RWPE2 (cell line): ENCODE results near the gene PRR18.

Experiments
- ATAC-seq: fragments of 200-7000 bp; cut with Tn5 transposase; 3 replicates; pipeline ENCODE4 v1.9.1; 2021; ENCODE audit warnings: low read depth
- DNase-seq: peaks from one replicate; pipeline ENCODE4 v3.0.0-alpha.2; 2020; ENCODE audit warnings: low spot score
- H3K27ac ChIP-seq: fragments of 450-650 bp; 2 replicates; pipeline ENCODE4 v1.5.1; 2017; ENCODE audit warnings: mild to moderate bottlenecking; ENCODE audit not compliant: poor library complexity, severe bottlenecking
- H3K27me3 ChIP-seq: fragments of 250-450 bp; sonication (Bioruptor Pico); 2 replicates; pipeline ENCODE4 v1.5.1; 2021; ENCODE audit warnings: mild to moderate bottlenecking, moderate library complexity; ENCODE audit not compliant: insufficient read depth, poor library complexity, severe bottlenecking
- H3K36me3 ChIP-seq: fragments of 250-450 bp; sonication (Bioruptor Pico); 2 replicates; pipeline ENCODE4 v1.5.1; 2020; ENCODE audit warnings: low read depth, mild to moderate bottlenecking, moderate library complexity
- H3K4me1 ChIP-seq: fragments of 250-450 bp; sonication (Bioruptor Pico); 2 replicates; pipeline ENCODE4 v1.5.1; 2021; ENCODE audit warnings: mild to moderate bottlenecking, moderate library complexity; ENCODE audit not compliant: insufficient read depth, poor library complexity, severe bottlenecking
- H3K4me3 ChIP-seq: fragments of 250-450 bp; sonication (Bioruptor Pico); 2 replicates; pipeline ENCODE4 v1.5.1; 2021; ENCODE audit warnings: mild to moderate bottlenecking, moderate library complexity; ENCODE audit not compliant: severe bottlenecking
- H3K9me3 ChIP-seq: fragments of 250-450 bp; sonication (Bioruptor Pico); 2 replicates; pipeline ENCODE4 v1.5.1; 2021; ENCODE audit warnings: mild to moderate bottlenecking, moderate library complexity; ENCODE audit not compliant: severe bottlenecking
- TF ChIP-seq, protein P1 (sequence below): fragments of 450-650 bp; IDR thresholded peaks from one replicate; pipeline ENCODE4 v1.5.1; 2017; ENCODE audit warnings: mild to moderate bottlenecking, moderate library complexity; ENCODE audit not compliant: poor library complexity, severe bottlenecking

PRR18 gene

DNA sequence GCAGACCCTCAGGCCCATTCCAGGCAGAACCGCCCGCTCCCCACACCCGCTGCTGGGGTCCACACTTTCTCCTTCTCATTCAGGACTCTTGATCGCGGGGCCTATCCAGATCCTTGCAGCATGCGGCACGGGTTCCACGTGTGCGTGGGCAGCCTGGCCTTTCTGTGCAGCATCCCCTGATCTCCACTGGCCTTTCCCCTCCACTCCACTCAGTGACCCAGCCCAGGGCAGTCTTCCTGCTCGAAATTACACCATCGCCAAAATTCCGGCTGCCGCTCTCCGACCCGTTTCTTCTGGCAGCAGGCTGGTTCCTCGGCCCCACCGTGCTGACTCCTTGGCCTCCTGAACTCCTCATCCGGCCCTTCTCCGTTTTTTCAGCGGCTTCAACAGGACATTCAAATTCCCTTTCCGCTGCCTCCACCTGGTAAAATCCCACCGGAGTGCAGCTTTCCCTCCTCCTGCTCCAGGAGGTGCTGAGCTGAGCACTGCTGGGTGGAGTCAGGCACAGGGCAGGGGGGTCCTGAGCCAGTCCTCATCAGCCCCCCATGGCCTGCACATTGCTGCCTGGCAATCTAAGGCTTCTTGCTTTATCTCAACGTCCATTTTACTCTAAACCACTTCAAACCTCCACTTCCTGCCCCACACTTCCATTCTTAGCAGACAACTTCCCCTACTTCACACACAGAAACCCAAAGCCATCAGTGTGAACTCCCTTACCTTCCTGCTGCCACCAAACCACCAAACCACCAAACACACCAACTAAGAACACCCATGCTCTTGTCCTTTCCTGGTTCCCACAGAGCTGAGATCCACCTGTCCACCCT lies 25.2 kb upstream of the PRR18 start:
- no peak for DNase-seq
- no peak for ATAC-seq

DNA sequence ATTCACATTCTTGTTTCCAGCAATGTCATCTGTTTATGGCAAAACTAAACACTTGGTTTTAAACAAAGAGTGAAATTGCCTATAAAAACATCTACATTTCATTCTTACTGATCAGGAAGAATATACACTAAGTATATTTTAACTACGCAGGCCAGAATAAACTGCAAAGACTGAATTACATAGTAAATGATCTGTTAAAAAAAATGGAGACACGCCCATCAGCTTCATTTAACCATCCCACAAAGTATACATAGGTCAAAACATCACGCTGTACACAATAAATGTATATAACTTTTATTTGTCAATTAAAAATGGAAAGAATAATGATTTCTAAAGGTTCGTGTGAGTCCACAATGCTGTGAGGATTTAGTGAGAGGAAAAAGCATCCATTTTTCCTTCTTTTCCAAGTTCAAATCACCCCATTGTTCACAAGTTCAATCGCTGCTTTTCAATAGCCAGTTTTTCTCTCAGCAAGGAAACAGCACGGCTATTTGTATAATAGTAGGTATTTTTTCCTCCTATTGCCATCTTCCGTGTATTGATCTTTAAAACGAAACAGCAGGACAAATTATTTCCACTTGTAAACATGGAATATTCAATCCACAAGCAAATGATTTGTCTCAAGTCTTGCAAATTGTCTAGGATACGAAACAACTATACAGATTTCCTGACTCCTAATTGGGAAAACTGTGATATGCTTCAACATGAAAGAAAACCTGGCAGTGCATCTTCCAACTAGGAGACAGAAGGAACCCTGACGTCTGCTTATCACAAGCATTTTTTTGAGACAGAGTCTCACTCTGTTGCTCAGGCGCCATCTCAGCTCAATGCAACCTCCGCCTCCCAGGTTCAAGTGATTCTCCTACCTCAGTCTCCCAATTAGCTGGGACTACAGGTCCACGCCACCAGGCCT lies 23.6 kb upstream of the PRR18 start:
- Histone ChIP-seq H3K4me3 (no peak overlapping the region), H3K27ac (no peak overlapping the region), H3K9me3 (no peaks in the 10 kb centered on the region), H3K36me3 (peaks cover 62% of the 10 kb centered on the region), H3K27me3 (no peaks in the 10 kb centered on the region), H3K4me1 (no peaks in the 10 kb centered on the region)
- ATAC-seq (no peak), DNase-seq (no peak)
- TF ChIP-seq, protein P1, sequence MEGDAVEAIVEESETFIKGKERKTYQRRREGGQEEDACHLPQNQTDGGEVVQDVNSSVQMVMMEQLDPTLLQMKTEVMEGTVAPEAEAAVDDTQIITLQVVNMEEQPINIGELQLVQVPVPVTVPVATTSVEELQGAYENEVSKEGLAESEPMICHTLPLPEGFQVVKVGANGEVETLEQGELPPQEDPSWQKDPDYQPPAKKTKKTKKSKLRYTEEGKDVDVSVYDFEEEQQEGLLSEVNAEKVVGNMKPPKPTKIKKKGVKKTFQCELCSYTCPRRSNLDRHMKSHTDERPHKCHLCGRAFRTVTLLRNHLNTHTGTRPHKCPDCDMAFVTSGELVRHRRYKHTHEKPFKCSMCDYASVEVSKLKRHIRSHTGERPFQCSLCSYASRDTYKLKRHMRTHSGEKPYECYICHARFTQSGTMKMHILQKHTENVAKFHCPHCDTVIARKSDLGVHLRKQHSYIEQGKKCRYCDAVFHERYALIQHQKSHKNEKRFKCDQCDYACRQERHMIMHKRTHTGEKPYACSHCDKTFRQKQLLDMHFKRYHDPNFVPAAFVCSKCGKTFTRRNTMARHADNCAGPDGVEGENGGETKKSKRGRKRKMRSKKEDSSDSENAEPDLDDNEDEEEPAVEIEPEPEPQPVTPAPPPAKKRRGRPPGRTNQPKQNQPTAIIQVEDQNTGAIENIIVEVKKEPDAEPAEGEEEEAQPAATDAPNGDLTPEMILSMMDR: no peak

More for the DNA sequence above, 25.2 kb upstream of the PRR18 start:
- Histone ChIP-seq H3K36me3 (peaks cover 61% of the 10 kb centered on the region), H3K4me3 (no peak overlapping the region), H3K9me3 (no peaks in the 10 kb centered on the region), H3K27me3 (no peaks in the 10 kb centered on the region), H3K4me1 (no peaks in the 10 kb centered on the region), H3K27ac (no peak overlapping the region)
- TF ChIP-seq, protein P1: no peak

DNA sequence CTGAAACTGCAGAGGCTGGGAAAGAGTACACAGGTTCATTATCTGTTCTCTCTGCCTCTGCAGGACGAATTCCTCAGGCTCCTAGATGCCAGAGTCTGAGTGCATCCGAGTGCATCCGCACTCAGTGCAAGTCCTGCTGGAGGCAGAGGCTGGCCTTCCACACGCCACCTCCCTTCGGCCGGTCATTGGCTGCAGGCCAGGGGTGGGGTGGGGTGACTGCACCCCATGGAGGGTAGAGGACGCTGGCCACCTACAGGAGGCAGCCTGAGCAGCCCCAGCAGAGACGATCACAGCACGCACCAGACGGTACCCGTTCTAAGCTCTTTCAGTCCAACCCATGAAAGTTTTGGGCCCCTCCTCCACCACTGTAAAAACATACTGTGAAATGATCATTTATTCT lies 22.4 kb upstream of the PRR18 start:
- DNase-seq: no peak
- H3K36me3 ChIP-seq: peaks cover 65% of the 10 kb centered on the region

DNA sequence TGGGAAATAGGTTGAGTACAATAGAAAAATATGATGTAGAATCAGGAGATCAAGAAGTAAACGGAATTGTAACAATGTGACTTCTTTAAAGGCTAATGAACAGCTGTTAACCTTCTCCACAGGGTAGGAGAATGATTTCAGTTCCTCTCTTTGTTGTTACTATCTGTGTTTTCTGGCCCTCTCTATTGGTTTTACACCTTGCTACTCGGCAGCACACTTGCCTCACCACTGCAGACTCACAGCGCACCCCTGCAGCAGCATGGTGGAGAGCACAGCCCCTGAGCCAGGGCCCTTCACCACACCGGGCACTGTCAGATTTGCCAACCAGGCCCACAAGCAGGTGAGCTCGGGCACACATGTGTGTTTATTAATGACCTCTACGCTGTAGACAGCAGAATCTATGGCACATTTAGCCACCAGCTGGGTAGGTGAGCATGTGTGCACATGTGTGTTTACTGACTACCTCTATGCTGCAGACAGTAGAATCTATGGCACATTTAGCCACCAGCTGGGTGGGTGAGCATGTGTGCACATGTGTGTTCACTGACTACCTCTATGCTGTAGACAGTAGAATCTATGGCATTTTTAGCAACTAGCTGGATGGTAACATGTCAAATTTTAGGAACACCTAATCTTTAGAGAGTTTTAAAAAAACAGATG lies 17.3 kb upstream of the PRR18 start:
- no peak overlapping the region for H3K27ac ChIP-seq
- no peak for DNase-seq

More for the DNA sequence above, 22.4 kb upstream of the PRR18 start:
- no peaks in the 10 kb centered on the region for H3K27me3 ChIP-seq
- H3K27ac ChIP-seq: no peak overlapping the region
- no peaks in the 10 kb centered on the region for H3K9me3 ChIP-seq
- H3K4me3 ChIP-seq: no peak overlapping the region
- TF ChIP-seq, protein P1: no peak
- no peaks in the 10 kb centered on the region for H3K4me1 ChIP-seq
- no peak for ATAC-seq

More for the DNA sequence above, 17.3 kb upstream of the PRR18 start:
- H3K36me3 ChIP-seq: peaks cover 87% of the 10 kb centered on the region
- TF ChIP-seq, protein P1: no peak
- no peak for ATAC-seq
- no peaks in the 10 kb centered on the region for H3K4me1 ChIP-seq
- H3K27me3 ChIP-seq: no peaks in the 10 kb centered on the region
- no peak overlapping the region for H3K4me3 ChIP-seq
- no peaks in the 10 kb centered on the region for H3K9me3 ChIP-seq
